ENCODE results near the gene EIF2AK3. TPM values are rescaled to one million over a fixed set of nuclear protein-coding genes. Genes with fewer than 3 reads are reported as not detected.
"Not testable (repeated sequence)": the region's sequence is repeated elsewhere in the genome, so short reads cannot be mapped to it uniquely, and the experiment has no call there.

EIF2AK3 gene
- total RNA-seq, 1 donor from 2014 or later = 10.8 TPM

DNA sequence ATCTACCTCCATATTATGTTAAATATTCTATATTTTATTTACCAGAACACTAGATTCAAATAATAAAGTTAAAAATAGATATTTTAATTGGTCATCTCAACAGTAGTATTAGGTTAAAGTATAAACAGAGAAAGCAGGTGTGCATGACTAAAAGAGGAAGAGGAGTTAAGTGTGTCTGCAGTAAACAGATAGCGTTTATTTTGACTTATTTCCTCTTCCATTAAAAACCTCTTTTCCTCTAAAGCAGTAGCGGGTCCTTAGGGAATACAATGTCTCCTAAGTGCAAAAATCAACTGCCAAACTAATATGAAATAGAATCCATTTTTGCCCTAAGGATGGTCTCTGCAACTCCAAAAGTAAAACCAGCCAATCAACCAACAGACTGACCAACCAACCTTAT lies 27.7 kb downstream of the EIF2AK3 start:
- DNase-seq (ENCODE audit: low read depth in 2 of 2) = peak in 1 of 2 donors; percentile 57

DNA sequence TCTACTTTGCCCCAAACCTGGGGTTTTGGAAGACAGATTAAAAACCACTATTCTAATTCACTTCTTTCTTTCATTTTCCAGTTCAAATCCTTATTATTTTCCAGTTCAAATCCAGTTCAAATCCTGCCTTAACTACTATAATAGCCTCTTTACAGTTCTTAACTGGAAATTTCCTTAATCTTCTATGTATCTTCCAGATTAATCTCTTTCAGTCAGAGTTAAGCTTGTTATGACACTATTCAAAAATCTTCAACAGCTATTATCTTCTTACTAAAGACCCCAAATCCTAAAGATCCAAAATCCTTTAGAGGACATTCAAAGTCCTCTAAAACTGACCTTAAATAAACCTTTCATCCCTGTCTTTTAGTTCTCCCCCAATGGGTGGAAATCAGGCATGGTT lies 30.1 kb downstream of the EIF2AK3 start:
- no peak for DNase-seq (ENCODE audit: low read depth in 2 of 2)

DNA sequence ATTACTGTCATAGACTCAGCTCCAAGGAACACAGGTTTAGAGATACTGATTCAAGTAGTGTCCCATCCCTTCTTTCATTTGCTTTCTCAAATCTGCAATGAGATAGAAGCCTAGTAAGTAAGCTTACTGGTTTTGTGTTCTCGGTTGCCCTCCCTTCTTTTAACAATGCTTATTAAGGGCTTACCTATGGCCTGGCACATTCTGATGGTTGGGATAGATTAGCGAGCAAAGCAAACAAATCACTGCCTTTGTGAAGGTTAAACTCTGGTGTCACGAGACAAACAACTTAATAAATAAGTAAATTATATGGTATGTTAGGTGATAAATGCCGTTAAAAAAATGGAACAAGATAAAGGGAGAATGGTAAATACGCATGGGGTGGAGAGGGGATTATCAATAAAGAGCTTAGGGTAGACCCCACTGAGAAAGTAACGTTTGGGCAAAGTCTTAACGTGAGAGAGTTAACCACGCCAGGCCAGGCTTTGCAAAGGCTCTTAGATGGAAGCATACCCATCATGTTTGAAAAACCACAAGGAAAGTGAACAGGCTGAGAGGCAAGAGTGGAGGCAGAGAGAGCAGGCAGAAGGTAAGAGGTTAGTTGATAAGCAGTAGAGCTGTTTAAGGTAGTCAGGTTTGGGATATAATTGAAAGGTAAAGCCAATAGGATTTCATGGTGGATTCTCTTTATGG lies 31.0 kb downstream of the EIF2AK3 start:
- DNase-seq (ENCODE audit: low read depth in 2 of 2) = no peak

DNA sequence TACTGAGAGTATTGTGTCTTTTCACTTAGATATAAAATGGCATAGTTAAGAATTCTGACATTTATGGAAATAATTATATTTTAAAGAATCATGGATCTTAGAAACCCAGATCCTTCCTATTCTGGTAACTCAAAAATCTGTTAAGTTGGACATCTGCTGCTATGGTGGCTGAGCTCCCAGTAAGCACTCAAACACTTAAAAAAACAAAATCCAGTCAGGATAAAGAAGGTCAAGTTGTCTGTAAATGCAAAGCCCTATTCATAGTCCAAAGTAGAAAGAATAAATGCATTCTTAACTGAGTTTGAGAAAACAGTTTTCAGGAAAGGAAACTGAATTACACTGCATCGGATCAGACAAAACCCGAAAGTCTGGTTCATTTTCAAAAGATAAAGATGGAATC lies 35.6 kb downstream of the EIF2AK3 start:
- DNase-seq (ENCODE audit: low read depth in 2 of 2) = no peak

DNA sequence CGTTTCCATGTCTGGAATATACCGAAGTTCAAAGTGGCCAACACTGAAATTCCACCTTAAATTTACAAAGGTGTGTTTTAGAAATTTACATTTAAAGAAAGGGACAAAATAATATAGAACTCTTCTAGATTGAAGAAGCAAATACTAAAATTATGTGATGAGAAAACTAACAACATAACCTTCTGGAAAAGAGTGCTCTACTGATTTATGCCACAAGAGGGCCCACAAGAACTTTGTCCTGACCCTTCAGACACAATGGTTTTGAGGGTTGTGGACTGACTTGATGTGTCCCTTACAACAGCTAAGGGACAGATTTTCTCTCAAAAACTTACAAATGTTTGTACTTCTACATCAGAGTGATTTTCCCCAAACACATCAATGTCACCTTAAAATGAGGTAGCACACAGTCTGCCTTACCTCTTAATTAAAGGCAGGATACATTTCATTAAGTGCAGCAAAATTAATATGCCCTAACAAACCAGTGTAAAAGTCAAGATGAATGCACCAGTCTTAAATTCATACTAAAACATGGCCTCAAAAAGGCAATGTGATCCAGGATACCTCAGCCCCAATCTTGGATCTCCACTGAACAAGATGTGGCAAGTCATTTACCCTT lies 36.2 kb downstream of the EIF2AK3 start:
- peak; percentile 55 to 80 for DNase-seq (ENCODE audit: low read depth in 2 of 2)

DNA sequence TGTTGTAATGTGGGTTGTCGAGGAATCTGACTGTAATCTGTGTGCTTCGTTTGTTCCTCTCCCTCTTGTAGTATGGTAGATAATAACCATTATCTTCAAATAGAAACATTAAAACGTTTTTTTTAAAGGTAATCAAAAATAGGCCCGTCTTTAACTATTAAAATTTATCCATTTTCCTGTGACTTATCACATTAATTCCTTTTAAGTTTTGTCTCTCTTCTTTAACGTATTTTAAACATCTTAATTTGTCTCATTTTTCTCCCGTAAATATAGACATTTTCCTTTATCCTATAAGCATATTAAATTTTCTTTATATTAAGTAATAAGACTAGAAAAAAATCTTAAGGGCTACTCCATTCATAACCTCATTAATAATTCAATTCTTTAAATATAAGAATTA lies 41.3 kb downstream of the EIF2AK3 start:
- DNase-seq (ENCODE audit: low read depth in 2 of 2) = no peak

DNA sequence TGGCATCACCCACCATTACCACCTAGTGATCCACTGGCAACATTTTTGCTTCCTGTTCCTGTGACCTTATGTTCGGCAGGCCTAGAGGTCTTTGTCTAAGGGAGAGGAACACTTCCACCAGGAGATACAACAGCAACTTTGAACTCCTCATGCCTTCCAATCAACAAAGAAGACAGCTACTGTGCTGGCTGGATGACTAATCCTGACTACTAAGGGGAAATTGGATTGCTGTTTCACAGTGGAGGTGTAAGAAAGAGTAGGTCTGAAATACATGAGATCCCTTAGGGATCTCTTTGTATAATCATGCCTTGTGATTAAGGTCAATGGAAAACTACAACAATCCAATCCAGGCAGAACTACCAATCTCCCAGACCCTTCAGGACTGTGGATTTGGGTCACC lies 45.2 kb downstream of the EIF2AK3 start:
- DNase-seq (ENCODE audit: low read depth in 2 of 2) = no peak

DNA sequence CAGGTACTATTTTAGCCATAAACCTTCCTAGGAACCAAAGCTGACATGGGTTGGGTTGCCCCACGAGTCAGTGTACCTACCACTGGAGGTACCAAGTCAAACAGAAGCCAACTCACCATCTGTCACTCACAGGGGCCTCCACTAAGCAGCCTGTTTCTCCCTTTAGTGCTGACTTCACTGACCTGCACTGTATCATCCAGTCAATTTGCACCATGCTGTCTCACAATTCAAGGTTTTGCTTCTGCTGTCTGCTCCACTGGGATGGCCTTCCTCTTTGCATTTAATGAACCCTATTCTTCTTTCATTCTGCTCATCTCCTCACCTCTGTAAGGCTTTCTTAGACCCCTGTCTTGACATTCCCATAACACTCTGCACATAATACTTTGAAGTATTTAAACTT lies 47.2 kb downstream of the EIF2AK3 start:
- DNase-seq (ENCODE audit: low read depth in 2 of 2) = no peak

DNA sequence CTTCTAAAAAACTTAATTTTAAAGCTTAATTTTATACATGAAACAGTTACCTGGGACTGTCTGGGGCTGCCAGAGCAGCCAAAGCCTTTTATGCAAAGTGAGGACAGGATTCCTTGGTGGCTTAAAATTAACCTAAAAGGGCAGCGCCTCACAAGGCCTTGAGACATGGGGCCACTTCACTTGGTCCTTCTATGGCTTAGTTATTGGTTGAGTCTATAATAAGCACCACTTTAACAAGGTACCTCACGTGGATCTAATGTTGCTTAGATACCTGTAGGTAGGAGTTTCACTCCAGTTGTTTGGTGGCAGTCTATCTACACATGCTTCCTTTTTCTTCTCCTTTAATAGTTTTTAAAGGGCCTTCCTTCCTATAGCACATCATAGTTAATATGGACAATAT lies 51.6 kb downstream of the EIF2AK3 start:
- no peak for DNase-seq (ENCODE audit: low read depth in 2 of 2)

DNA sequence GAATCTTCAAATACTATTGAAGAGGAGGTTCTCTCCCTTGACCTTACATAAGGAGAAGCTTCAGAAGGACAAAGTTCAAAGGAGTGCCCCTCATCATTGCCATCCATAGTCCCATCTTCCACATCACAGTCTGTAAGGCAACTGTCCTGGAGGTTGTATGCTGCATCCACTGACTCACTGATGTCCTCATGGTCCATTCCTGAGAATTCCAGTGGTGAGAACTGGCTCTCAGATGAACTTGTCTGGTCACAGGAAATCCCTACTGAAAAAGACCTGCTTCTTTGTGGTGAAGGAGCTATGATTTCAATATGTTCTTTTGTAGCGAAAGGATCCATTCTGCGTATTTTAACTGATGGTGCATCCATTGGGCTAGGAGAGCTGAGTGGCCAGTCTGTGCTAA lies 52.2 kb downstream of the EIF2AK3 start:
- no peak for DNase-seq (ENCODE audit: low read depth in 2 of 2)

DNA sequence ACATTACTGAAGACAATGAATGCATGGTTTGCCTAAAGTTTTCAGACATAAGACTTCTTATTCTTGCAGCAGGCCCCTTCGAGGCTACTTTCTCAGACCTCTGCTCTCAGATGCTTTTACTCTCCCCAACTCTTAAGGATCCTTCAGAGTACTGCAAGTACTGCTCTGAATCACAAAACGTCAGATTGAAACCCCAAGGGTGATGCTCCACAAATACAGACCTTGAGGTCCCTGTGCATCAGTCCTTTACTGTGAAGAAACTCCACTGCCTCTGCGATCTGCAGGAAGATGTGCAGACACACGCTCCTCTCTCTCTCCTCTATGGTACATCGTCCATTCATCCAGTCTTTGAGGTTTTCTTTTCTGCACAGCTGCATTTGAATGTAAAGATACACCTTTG lies 52.8 kb downstream of the EIF2AK3 start:
- DNase-seq (ENCODE audit: low read depth in 2 of 2) = no peak

DNA sequence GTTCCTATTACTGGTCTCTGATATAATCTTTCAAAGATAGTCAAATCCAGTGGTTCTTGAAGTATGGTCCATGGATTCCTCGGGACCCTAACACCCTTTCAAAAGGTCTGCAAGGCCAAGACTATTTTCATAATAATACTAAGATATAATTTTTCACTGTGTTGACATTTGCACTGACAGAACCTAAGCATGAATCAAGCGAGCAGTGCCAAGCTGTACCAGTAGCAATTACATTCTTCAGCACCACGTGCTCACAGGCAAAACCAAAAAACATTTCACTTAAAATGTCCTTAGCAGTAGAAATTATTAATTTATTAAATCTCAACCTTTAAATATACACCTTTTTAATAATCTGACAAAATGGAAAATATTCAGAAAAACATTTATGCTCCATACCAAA lies 59.1 kb downstream of the EIF2AK3 start:
- DNase-seq (ENCODE audit: low read depth in 2 of 2) = no peak

DNA sequence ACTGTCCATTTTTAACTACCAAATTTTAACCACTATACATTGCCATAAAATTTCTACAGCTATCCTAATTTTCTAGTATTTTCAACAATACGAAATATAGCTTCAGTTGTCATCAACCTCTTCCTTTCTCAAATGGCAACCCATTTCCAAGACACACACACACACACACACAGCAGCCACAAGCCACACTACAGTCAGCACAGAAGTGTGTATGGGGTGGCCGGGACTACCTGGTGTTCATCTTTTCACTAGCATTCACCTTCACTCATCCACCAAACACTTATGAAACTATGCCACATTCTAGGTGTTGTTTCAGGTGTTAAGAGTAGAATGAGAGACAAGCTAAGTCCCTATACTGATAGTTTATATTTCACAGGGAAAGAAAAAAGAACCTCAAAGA lies 62.9 kb downstream of the EIF2AK3 start:
- no peak for DNase-seq (ENCODE audit: low read depth in 2 of 2)

DNA sequence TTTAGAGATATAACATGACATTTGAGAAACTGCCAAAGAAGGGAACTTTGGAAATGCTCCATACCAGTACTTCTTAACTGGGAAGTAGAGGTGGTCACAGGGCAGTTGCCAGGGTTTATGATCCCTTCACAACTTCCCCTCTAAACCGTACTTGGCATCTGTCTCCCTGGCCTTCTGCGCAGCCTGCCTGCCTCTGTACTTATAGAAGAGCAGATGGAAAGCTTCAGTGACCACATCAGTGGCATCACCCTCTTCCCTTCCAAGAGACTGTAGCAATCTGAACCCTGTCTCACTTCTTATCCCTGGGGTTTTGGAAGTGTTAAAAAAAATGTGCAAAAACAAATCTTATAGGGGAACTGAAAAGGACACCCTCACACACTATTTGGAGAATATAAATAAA lies 64.1 kb downstream of the EIF2AK3 start:
- no peak for DNase-seq (ENCODE audit: low read depth in 2 of 2)

DNA sequence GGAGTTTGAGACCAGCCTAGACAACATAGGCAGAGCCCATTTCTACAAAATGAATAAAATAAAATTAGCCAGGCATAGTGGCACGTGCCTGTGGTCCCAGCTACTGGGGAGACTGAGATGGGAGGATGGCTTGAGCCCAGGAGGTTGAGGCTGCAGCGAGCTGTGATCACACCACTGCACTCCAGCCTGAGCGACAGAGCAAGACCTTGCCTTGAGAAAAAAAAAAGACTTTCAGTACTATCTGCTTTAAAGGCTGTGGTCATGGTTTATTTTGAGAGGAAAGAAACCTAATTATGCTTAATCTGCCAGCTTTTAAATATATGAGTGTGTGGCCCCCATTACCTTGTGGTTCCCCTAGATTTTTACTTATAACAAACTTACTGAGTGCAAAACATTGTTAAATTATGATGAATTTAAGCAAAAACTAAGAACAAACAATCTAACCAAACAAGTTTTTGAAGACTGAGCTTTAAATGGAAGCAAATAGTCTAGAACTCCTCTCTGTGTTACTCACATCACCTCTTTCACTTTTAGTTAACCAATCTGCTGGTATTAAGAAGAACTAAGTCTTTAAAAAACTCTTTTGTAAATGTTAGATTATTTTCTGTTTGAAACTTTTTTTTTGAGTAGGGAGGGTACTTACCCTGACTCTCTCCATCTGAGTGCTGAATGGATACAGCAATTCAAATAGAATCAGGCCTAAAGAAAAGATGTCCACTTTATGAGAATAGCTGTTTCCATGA lies 65.4 kb downstream of the EIF2AK3 start:
- DNase-seq (ENCODE audit: low read depth in 2 of 2) = no peak

DNA sequence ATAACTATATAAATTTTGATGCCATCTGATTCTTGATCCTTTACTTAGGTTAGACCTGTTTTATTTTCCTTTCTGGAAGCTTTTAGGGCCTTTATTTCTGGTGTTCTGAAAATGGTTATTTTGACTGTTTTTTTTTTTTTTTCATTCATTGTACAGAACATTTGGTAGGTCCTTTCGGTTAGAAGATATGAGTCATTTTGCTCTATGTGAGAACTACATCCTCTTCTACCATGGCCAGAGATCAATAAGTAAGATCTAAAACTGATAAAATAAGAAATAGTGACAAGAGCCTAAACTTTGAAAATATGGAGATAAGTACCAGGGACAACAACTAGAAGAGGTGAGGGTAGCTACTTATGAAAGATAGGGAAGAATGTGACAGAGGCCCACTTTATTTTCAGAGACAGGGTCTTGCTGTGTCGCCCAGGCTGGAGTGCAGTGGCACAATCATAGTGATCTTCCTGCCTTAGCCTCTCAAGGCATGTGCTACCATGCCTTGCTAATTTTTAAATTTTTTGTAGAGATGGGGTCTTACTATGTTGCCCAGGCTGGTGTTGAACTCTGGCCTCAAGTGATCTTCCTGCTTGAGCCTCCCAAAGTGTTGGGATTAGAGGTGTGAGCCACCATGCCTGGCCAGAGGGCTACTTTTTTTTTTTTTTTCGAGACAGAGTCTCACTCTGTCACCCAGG lies 66.5 kb downstream of the EIF2AK3 start:
- no peak for DNase-seq (ENCODE audit: low read depth in 2 of 2)

DNA sequence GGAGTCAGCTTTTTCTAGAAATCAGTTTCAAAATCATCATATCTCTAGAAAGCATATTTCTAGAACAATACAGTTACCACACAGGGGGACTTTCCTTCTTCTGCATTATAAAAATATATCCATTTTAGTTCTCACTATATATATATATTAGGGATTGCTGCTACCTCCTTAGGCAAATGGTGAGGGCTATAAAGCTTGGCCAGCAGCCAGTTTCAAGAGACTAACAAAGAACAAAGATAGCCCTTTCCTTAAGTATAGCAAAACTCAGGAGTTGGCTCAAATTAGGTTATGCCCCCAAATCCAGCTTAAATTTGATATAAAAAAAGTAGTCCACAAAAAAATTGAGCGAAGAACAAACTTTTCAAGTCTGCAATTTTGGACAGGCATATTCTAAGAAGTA lies 70.0 kb downstream of the EIF2AK3 start:
- no peak for DNase-seq (ENCODE audit: low read depth in 2 of 2)

DNA sequence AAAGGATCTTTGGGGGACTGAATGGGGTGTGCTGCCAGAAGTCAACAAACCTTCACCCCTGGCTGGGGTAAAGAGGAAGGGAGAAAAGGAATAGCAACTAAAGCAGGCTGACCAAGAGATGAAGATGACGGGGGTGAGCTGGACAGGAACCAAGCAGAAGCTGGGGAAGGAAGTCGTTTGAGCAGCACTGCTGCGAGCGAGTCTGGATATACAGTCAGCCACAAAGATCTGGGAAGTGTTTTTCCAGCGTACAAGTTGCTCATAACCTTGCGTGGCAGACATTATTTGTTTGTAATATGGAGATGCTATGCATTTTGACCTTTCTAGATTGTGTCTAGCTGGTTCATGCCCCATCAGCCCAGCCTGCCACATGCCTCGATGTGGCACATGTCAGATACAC lies 71.2 kb downstream of the EIF2AK3 start:
- peak in 1 of 2 donors; percentile 13 for DNase-seq (ENCODE audit: low read depth in 2 of 2)

DNA sequence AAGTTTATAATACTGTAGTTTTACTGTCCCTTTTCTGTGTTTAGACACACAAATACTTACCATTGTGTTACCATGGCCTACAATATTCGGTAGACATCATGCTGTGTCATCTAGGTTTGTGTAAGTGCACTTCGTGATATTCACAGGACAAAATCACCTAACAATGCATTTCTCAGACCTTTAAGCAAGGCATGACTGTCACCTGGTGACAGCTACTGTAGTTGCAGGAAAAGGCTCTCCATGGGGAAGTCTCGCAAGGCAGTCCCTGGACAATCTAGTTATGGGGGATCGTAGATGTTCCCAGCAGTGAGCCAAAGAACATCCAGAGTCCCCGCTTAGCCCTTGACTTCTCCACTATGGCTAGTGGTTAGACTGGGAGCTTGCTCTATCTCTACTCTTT lies 73.1 kb downstream of the EIF2AK3 start:
- DNase-seq (ENCODE audit: low read depth in 2 of 2) = no peak

DNA sequence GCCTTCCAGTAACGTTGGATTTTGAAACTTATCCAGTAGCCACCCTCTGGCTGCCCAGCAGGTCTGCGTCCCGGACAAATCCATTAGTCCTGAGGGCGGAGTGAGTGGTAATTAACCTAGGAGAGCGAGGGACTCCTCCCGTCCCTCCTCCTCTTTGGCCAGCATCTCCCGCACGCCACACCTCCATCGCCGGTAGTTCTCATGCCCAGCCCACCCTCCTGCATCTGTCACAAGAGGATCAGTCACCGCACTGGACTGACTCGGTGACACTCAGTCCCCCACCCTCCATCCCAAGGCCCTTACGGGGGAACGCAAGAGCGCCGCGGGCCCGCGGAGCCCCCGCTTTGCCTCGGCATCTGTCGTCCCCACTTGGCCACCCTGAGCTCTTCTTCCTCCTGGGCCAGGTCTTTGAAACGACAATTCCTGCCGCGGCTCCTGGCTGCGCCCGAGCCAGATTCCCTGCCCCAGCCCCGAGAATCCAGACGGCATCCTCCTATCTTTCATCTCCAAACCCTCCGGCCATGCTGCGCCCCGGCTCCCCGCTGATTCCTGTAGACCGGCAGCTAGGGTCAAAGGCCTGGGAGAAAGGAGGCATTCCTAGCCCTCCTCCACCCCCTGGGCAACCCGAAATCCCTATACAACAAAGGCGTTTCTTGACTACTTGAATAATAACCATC lies 77.5 kb downstream of the EIF2AK3 start:
- peak in 1 of 2 donors; percentile 2 for DNase-seq (ENCODE audit: low read depth in 2 of 2)

DNA sequence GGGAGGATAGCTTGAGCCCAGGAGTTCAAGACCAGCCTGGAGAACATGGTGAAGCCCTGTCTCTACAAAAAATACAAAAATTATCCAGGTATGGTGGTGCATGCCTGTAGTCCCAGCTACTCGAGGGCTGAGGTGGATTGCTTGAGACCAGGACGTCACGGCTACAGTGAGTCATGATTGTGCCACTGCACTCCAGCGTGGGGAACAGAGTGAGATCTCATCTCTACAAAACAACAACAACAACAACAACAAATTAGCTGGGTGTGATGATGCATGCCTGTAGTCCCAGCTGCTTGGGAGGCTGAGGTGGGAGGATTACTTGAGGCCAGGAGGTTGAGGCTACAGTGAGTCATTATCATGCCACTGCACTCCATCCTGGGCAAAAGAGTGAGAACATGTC lies 81.0 kb downstream of the EIF2AK3 start:
- DNase-seq (ENCODE audit: low read depth in 2 of 2) = not testable (repeated sequence)

DNA sequence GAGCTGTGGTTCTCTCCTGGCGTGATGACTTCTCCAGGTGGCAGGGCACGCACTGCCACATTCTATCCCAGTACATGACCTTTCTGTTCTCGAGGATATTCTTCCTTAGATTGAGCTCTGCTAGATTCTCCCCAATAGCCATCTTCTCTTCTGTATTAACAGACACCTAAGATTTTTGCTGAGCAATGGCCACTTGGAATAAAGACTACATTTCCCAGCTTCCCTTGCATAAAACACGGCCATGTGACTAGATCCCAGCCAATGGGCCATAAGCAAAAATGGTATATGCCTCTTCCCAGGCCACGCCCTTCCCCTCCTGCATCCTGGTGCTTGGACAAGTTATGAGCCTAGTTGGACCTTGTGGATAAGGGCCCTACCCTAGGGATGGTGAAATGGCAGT lies 82.1 kb downstream of the EIF2AK3 start:
- peak in 1 of 2 donors; percentile 41 for DNase-seq (ENCODE audit: low read depth in 2 of 2)

All from dermis microvascular lymphatic vessel endothelial cell (primary cell).